Eye (tissue), 1 donor: ENCODE data around the gene IL25.

Experiments used
- DNase-seq: peaks from one replicate; pipeline ENCODE4 v3.0.0-alpha.2; 2015

The IL25 gene

DNA sequence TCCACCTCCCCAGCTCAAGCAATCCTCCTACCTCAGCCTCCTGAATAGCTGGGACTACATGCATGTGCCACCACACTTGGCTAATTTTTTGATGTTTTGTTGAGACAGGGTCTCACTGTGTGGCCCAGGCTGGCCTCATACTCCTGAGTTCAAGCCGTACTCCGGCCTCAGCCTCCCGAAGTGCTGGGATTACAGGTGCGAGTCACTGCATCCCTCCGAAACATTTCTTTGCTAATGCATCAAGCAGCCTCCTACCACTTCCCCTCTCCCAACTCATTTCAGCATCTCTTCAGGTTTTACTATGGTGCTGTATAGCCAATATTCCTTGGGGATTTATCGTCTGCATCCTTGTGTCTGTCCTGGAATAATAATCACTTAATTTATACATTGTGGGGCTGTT lies 17.6 kb upstream of the IL25 start:
- DNase-seq = no peak

GRCh38 chr14:23355871-23356435 lies 16.7 kb upstream of the IL25 start:
- DNase-seq = no peak

GRCh38 chr14:23356662-23357061 lies 15.9 kb upstream of the IL25 start:
- no peak for DNase-seq

DNA sequence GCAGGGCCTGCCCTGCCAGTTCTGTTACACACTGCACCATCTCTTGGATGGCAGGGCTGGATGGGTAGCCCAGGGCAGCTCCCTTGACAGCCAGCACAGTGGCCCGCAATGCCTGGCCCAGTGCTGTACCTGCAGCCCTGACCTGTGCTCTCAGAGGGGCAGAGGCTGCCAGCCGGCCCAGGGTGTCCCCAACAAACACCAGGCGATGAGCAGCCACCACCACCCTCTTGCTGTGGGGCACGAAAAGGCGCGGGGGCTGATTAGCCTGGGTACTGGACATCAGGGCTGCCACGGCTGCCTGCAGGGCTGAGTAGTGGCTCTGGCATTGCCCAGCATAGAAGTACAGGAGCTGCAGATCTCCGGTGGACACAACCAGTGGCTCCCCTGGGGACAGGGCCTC lies 15.3 kb upstream of the IL25 start:
- DNase-seq = no peak

DNA sequence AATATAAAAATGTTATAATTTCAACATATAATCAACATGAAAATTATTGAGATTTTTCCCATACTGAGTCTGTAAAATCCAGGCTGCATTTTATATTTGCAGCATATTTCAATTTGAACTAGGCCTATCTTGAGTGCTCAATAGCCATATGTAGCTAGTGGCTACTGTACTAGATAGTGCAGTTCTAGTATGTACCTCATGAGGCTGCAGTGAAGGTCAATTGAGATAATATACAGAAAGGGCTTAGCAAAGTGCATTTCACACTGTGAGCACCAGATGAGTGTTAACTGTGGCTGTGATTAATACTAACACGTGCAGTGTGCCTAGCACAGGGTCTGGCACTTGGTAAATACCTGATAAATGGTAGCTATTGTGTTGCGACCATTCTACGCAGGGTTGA lies 14.6 kb upstream of the IL25 start:
- no peak for DNase-seq

GRCh38 chr14:23358553-23359166 lies 13.9 kb upstream of the IL25 start:
- DNase-seq = no peak

DNA sequence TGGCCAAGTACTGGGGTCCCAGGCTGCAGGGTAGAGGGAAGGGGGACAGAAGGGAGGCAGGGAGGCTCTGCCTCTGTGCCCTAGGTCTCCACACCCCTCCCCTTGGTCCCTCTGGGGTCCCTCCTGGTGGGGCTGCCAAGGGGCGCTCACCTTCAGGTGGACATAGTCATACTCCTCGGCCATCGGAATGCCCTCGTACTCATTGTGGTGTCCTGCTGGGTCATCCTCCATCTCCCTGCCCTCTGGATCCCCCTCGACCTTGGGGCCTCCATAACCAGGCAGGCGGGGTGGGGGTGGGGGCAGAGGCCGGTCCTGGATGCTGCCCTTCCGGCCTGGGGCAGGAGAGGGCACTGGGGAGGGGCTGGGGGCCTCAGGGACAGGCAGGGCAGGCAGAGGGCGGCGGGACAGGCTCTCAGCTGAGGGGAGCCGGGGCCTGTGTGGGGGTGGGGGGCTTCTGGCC lies 13.4 kb upstream of the IL25 start:
- no peak for DNase-seq

DNA sequence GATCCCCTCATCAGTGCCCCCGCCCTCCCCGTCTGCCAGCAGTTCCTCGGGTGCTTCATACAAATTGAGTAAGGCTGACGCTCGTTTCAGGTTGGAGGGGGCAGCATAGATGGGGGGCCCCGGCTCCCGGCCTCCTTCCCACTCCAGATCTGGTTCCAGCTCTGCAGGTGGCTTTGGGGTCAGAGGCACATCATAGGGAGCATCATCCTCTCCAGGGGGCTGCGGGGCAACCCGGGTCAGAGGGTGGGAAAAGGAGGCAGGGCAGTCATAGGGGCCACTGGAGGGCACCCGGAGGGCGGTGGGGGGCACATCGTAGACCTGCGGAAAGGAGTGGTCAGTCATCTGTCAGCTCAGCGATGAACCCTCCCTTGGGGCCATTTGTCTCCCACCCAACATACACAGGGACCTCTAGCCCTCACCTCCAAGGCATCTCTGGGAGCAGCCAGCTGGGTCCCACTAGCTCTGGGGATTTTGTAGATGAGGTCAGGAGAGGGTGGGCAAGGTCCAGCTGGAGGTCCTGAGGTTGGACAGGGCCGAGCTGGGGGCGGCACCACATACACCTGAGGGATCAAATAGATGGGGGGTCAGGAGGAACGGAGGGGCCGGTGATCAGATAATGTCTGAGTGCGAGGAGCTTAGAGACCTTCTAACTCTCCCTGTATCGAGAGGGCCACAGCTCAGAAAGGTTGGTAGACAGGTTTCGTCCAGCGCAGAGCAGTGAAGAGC lies 12.7 kb upstream of the IL25 start:
- DNase-seq = no peak

GRCh38 chr14:23360496-23360895 lies 12.1 kb upstream of the IL25 start:
- DNase-seq = no peak

GRCh38 chr14:23361320-23361719 lies 11.3 kb upstream of the IL25 start:
- peak; percentile 16 for DNase-seq

- DNase-seq = no peak
These were observed 10.8 kb upstream of the IL25 start for GRCh38 chr14:23361763-23362162.

- DNase-seq = peak; percentile 48
These were observed 10.4 kb upstream of the IL25 start for GRCh38 chr14:23362200-23362599.

DNA sequence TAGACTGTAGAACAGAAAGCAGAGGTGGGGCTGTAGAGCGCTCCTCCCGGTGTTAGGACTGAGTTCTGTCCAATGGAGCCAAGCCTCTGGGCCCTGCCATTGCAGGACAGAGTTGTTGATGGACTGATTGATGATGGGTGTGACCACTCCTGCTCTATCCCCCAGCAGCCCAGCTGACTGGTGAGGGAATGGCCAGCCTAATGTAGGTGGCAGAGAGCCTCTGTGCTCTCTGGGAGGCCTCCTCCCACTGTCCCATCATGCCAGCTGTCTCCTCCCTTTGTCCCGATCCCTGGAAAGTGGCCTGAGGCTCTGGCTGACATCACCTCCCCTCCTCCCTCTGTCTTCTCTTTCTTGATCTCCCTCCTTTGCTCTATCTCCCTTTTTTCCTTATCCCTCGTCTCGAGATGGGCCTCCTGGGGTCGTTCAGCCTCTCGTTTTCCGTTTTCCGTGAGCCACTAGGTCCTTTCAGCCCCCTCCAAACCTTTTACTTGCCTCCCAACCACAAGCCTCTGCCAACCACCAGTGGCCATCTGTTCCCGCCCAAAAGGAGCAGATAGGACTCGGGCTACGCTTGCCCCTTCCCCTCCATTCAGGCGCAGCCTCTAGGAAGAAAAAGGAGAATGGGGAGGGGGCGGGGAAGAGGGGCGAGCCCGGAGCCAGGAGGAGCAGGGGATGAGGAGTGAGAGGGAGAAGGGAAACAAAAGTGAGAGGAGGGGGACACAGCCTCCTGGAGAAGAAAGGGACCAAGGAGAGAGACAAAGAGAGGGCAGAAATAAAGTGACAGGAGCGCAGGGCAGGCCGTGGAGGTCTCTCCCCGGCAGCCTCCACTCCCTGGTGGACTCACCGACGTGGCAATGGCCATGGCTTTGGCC lies 8.2 kb upstream of the IL25 start:
- peak; percentile 88 for DNase-seq

DNA sequence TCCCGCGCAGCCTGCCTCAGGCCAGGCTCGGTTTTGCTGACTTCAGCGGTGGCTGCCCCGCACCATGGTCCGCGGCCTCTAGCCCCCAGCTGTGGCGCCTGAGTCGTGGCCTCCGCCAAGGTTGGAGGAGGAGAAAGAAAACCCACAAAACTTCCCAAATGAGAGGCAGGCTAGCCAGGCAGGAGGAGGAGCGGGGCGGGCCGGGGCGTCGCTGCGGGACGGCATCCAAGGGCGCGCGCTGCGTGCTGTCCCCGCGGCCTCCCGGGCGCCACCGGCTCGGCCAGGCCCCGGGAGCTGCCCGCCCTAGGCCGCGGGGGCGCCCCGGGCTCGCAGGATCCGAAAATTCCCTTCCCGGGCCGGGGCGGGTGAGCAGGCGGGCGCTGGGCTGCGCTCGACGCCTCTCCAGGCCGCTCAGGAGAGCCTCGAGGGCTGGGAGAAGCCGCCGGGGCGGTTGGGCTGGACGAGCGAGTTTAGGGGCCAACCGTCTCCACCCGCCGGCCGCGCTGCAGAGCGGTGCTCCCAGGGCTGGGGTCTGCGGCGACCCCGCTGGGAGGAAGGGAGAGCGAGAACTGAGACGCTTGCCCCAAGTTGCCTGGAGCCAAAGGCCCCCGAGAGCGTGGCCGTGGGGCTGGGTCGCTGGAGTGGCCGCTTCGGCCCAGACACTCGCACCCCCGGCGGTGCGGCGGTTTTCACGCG lies 7.4 kb upstream of the IL25 start, which contains the start of gene EFS:
TSS of gene EFS (minus strand) at position 137 of the 696 bp plus-strand sequence. CDS start 147 bp downstream, outside the sequence.
- peak; percentile 71 for DNase-seq

DNA sequence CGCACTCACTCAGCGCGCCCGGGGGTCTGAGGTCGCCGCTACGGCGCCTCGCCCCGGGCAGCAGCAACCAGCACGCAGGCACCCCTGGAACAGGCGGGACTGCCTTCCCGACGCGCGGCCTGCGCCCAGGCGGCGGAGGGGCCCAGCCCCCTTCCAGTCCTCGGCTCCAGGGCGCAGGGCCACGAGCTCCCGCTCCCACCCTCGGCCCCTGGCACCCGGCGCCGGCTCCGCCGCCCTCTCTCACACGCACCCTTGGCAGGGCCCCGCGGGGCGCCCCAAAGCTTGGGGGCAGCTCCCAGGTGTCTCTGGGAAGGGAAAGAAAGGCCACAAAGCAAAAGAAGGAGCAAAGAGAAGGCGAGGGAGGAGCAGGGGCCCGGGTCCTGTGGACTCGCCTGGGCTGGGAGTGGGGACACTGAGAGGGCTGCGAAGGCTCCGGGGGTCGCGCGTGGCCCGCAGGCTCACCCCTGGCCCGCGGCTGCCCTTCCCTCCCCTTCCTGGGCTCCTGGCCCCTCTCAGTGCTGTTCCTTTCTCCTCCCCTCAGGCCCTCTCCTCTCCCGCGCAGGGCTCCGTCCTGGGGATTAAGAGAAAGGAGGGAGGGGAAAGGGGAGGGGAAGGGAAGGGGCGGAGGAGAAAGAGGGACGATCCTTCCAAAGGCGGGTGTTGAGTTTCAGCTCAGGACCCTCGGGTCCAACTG lies 6.7 kb upstream of the IL25 start:
- DNase-seq = peak; percentile 98

GRCh38 chr14:23366426-23366921 lies 6.1 kb upstream of the IL25 start:
- peak; percentile 95 for DNase-seq

- no peak for DNase-seq
These were observed 2.4 kb upstream of the IL25 start for GRCh38 chr14:23370221-23370620.

- no peak for DNase-seq
These were observed 744 bp upstream of the IL25 start for GRCh38 chr14:23371865-23372264.

DNA sequence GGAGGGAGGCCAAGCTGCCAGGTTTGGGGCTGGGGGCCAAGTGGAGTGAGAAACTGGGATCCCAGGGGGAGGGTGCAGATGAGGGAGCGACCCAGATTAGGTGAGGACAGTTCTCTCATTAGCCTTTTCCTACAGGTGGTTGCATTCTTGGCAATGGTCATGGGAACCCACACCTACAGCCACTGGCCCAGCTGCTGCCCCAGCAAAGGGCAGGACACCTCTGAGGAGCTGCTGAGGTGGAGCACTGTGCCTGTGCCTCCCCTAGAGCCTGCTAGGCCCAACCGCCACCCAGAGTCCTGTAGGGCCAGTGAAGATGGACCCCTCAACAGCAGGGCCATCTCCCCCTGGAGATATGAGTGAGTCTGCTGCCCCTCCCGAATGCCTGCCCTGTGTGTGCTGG lies 432 bp downstream of the IL25 start:
- DNase-seq = no peak

DNA sequence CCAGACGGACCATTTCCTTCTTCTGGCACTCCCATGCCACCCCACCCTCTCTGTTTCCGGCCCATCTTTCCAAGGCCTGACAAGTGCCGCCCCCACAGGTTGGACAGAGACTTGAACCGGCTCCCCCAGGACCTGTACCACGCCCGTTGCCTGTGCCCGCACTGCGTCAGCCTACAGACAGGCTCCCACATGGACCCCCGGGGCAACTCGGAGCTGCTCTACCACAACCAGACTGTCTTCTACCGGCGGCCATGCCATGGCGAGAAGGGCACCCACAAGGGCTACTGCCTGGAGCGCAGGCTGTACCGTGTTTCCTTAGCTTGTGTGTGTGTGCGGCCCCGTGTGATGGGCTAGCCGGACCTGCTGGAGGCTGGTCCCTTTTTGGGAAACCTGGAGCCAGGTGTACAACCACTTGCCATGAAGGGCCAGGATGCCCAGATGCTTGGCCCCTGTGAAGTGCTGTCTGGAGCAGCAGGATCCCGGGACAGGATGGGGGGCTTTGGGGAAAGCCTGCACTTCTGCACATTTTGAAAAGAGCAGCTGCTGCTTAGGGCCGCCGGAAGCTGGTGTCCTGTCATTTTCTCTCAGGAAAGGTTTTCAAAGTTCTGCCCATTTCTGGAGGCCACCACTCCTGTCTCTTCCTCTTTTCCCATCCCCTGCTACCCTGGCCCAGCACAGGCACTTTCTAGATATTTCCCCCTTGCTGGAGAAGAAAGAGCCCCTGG lies 3.1 kb downstream of the IL25 start:
- no peak for DNase-seq
